K562 (cell line): ENCODE data around the gene TM7SF2. TPM values are rescaled to one million over a fixed set of nuclear protein-coding genes. Genes with fewer than 3 reads are reported as not detected.

ENCODE experiments used
- ATF3 ChIP-seq, 2 experiments: fragments of 450-650 bp in 1 of 2; sonication (generic) in 1 of 2; formaldehyde crosslinking in 1 of 2; IDR thresholded peaks in 1 of 2; conservative IDR thresholded peaks in 1 of 2; 2 replicates each; pipeline versions ENCODE4 v1.6.1 to v1.8.1; 2016 to 2023; ENCODE audit warnings: mild to moderate bottlenecking in 2 of 2, moderate library complexity in 2 of 2, inconsistent platforms in 1 of 2, missing genetic modification reagents in 1 of 2
- CHD1 ChIP-seq: fragments of 200-600 bp; sonication (generic); IDR thresholded peaks from one replicate; pipeline ENCODE4 v1.6.1; 2012; ENCODE audit warnings: mild to moderate bottlenecking, moderate library complexity, low read length, inconsistent platforms
- CHD2 ChIP-seq: IDR thresholded peaks from 2 replicates; pipeline ENCODE4 v1.6.1; 2011; ENCODE audit warnings: low read depth, low read length
- EGR1 ChIP-seq: fragments of 450-650 bp; conservative IDR thresholded peaks from 2 replicates; pipeline ENCODE4 v1.6.1; 2017; ENCODE audit warnings: mild to moderate bottlenecking
- GABPB1 ChIP-seq: sonication (generic); formaldehyde crosslinking; IDR thresholded peaks from 2 replicates; pipeline ENCODE4 v1.8.0; 2022; ENCODE audit warnings: mild to moderate bottlenecking, missing genetic modification reagents
- GTF2B ChIP-seq: IDR thresholded peaks from 2 replicates; pipeline ENCODE4 v1.6.1; 2011; ENCODE audit not compliant: insufficient read length; ENCODE audit errors: extremely low read depth
- HEY1 ChIP-seq: fragments of 250-450 bp; sonication (Bioruptor Pico); IDR thresholded peaks from 2 replicates; pipeline ENCODE4 v1.5.0; 2020; ENCODE audit warnings: mild to moderate bottlenecking, moderate library complexity, borderline replicate concordance
- L3MBTL2 ChIP-seq: fragments of 450-650 bp; IDR thresholded peaks from 2 replicates; pipeline ENCODE4 v1.6.1; 2016; ENCODE audit warnings: mild to moderate bottlenecking, moderate library complexity
- LARP7 ChIP-seq: fragments of 450-650 bp; IDR thresholded peaks from 2 replicates; pipeline ENCODE4 v1.6.1; 2016
- LEF1 ChIP-seq: fragments of 450-650 bp; IDR thresholded peaks from 2 replicates; pipeline ENCODE4 v1.6.1; 2016; ENCODE audit warnings: mild to moderate bottlenecking
- MEIS2 ChIP-seq: fragments of 450-650 bp; IDR thresholded peaks from 2 replicates; pipeline ENCODE4 v1.6.1; 2014; ENCODE audit warnings: mild to moderate bottlenecking; ENCODE audit not compliant: partially characterized antibody
- NFE2 ChIP-seq: IDR thresholded peaks from 2 replicates; pipeline ENCODE4 v1.6.1; 2014; ENCODE audit warnings: antibody characterized with exemption, low read depth
- POLR2AphosphoS5 ChIP-seq: IDR thresholded peaks from 2 replicates; pipeline ENCODE4 v1.6.1; 2011; ENCODE audit warnings: mild to moderate bottlenecking, low read depth, low read length, moderate library complexity; ENCODE audit not compliant: control insufficient read depth, insufficient read depth
- RB1 ChIP-seq: fragments of 450-650 bp; IDR thresholded peaks from 2 replicates; pipeline ENCODE4 v1.6.1; 2017; ENCODE audit warnings: low read depth, mild to moderate bottlenecking
- RBBP5 ChIP-seq: fragments of 200-600 bp; sonication (generic); IDR thresholded peaks from 2 replicates; pipeline ENCODE4 v1.6.1; 2012; ENCODE audit warnings: borderline replicate concordance, mild to moderate bottlenecking, low read length, control low read depth, inconsistent platforms; ENCODE audit not compliant: insufficient read depth, poor library complexity, severe bottlenecking
- SMAD4 ChIP-seq: fragments of 250-450 bp; sonication (Bioruptor Pico); conservative IDR thresholded peaks from 2 replicates; pipeline ENCODE4 v1.8.0; 2021; ENCODE audit warnings: inconsistent platforms, mild to moderate bottlenecking, moderate library complexity
- TBP ChIP-seq: optimal IDR thresholded peaks from 2 replicates; pipeline ENCODE3; 2011; ENCODE audit warnings: low read depth, low read length, improper control_type of control experiment
- TCF15 ChIP-seq: fragments of 250-450 bp; sonication (Bioruptor Pico); IDR thresholded peaks from 2 replicates; pipeline ENCODE4 v1.8.0; 2022; ENCODE audit warnings: moderate library complexity, mild to moderate bottlenecking, inconsistent platforms
- TCF7 ChIP-seq: sonication (generic); IDR thresholded peaks from 2 replicates; pipeline ENCODE4 v1.6.1; 2016; ENCODE audit warnings: antibody characterized with exemption, borderline replicate concordance
- TOE1 ChIP-seq, 2 experiments: fragments of 450-650 bp in 1 of 2; sonication (generic) in 1 of 2; formaldehyde crosslinking in 1 of 2; IDR thresholded peaks; 2 replicates each; pipeline versions ENCODE4 v1.7.1 to v1.8.0; 2016 to 2022; ENCODE audit warnings: borderline replicate concordance in 2 of 2, mild to moderate bottlenecking in 2 of 2, antibody characterized with exemption in 1 of 2, inconsistent platforms in 1 of 2, low read depth in 1 of 2, missing genetic modification reagents in 1 of 2, moderate library complexity in 1 of 2
- UBTF ChIP-seq, 2 experiments: IDR thresholded peaks; 2 replicates each; pipeline ENCODE4 v1.6.1; 2012; ENCODE audit warnings: improper control_type of control experiment in 2 of 2, low read depth in 2 of 2, low read length in 2 of 2, borderline replicate concordance in 1 of 2
- ZBTB8A ChIP-seq: fragments of 450-650 bp; IDR thresholded peaks from 2 replicates; pipeline ENCODE4 v1.6.1; 2018; ENCODE audit warnings: mild to moderate bottlenecking, moderate library complexity; ENCODE audit not compliant: partially characterized antibody
- polyA plus RNA-seq, 8 experiments: library from polyadenylated mRNA; depleted of rRNA in 4 of 8; stranded (reverse) in 5 of 8; unstranded in 3 of 8; fragments of >200 nt; fragmentation: Nextera tagmentation in 2 of 8; fragmentation: Illumina TruSeq in 1 of 8; extraction: Ambion mirVana in 2 of 8; extraction: Trizol in 1 of 8; gene quantifications; 2 replicates each; pipeline versions ENCODE4 v1.2.1 to v1.2.3, GENCODE V29; 2011 to 2014; ENCODE audit warnings: inconsistent platforms in 1 of 8, missing spikeins in 1 of 8
- total RNA-seq, 7 experiments: library from RNA; depleted of rRNA in 6 of 7; stranded (reverse); fragments of >200 nt in 6 of 7; fragmentation: Illumina TruSeq in 2 of 7; extraction: Trizol in 2 of 7; gene quantifications; 2 replicates each; pipeline versions ENCODE4 v1.2.1 to v1.2.3, GENCODE V29; 2011 to 2021; ENCODE audit warnings: low replicate concordance in 1 of 7

The TM7SF2 gene
- total and polyA plus RNA-seq, 9 of the 15 experiments (the other 6 are each of a cell fraction or from before 2014, with no cell fraction given): 1.2 to 22.0 (median 14.3) TPM

- TF ChIP-seq GABPB1 (CRISPR knock-in tag): no peak
- TF ChIP-seq TOE1 (IDR thresholded peaks at IDR 0.05; ENCODE audit: borderline replicate concordance): no peak
- no peak for TF ChIP-seq TOE1 (CRISPR knock-in tag; IDR thresholded peaks at IDR 0.05; ENCODE audit: borderline replicate concordance, low read depth)
- 0 out of 2 replicates have a peak, but pooled peaks have one; percentile 28 for TF ChIP-seq RB1
- TF ChIP-seq TCF7: no peak
- TF ChIP-seq ZBTB8A: no peak
- TF ChIP-seq ATF3 (IDR thresholded peaks at IDR 0.05): peak; percentile 82
- TF ChIP-seq ATF3 (CRISPR knock-in tag; conservative IDR thresholded peaks at IDR 0.05): no peak
- peak; percentile 50 for TF ChIP-seq RBBP5
- TF ChIP-seq EGR1: 0 out of 2 replicates have a peak, but pooled peaks have one; percentile 8
- no peak for TF ChIP-seq HEY1 (CRISPR knock-in tag)
- TF ChIP-seq NFE2: peak; percentile 94
- TF ChIP-seq POLR2AphosphoS5: 0 out of 2 replicates have a peak, but pooled peaks have one; percentile 30
- TF ChIP-seq LARP7: no peak
- TF ChIP-seq UBTF (IDR thresholded peaks at IDR 0.05; ENCODE audit: borderline replicate concordance in 1 of 2, low read depth in 2 of 2, low read length in 2 of 2): peak in 1 of 2 experiments; percentile 61; a peak in 1 of 4 replicates
- TF ChIP-seq L3MBTL2: peak; percentile 38; the same call in 1 of the 2 replicates
- peak; percentile 57 for TF ChIP-seq SMAD4
- TF ChIP-seq LEF1: peak; percentile 68
- TF ChIP-seq TBP: peak; percentile 55
- no peak for TF ChIP-seq CHD1
- TF ChIP-seq CHD2: no peak
- no peak for TF ChIP-seq TCF15
- TF ChIP-seq MEIS2: peak; percentile 60
- no peak for TF ChIP-seq GTF2B
These were observed 39.0 kb downstream of the TM7SF2 start (continued) for GRCh38 chr11:65150509-65151299.
